G401 (cell line): ENCODE measurements around the gene INO80B. TPM values are rescaled to one million over a fixed set of nuclear protein-coding genes. Genes with fewer than 3 reads are reported as not detected.
"Not testable (repeated sequence)": the region's sequence is repeated elsewhere in the genome, so short reads cannot be mapped to it uniquely, and the experiment has no call there.

Source experiments
- DNase-seq: peaks from one replicate; pipeline ENCODE4 v3.0.0-alpha.2; 2015; ENCODE audit warnings: low spot score
- in situ Hi-C: cut with HindIII; loops from 2 replicates; pipeline ENCODE4 v1.10.0; 2016; ENCODE audit warnings: low sequenced_read_pairs, mixed read lengths
- total RNA-seq: library from RNA; depleted of rRNA; stranded (reverse); fragments of >200 nt; shearing (Covaris generic); gene quantifications from 2 replicates; pipeline ENCODE4 v1.2.3, GENCODE V29; 2014; rRNA removed

Gene INO80B
- total RNA-seq = 7.8 and 15.7 TPM in 2 replicates

DNA sequence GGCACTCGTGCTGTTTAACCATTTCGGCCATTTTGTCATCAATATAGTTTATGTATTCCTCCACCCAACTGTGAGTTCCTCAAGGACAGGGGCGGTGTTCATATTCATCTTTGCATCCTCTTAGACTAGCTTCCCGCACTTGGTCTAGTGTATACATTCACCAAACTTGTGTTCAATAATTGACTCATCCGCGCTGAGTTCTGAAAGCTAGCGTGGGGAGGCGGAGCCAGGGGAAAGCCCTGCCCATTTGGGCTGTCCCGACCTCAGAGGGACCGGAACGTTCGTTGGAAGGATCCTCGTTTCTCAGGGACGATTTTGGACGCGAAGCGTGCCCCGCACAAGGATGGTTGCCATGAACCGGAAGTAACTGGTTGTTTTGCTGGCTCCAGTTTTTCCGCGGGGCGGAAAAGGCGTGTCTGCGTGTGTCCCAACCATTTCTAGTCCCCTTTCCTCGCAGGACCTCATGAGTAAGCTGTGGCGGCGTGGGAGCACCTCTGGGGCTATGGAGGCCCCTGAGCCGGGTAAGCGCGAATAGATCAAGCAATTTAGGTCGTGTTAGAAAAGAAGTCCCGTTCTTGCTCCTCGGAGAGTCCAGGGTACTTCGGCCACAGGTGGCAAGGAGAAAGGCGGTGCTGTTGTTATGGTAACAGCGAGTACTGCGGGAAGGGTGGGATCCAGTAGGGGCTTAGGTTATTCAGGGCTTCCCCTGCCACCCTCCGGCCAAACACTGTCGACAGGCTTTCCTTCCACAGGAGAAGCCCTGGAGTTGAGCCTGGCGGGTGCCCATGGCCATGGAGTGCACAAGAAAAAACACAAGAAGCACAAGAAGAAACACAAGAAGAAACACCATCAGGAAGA, at the start of gene INO80B:
Gene INO80B, plus strand, starts transcription at position 434 of the 858 bp plus-strand sequence. Its CDS starts 30 bp downstream, at position 464.
- DNase-seq = peak; percentile 97
- in situ Hi-C loops = no loop called here

DNA sequence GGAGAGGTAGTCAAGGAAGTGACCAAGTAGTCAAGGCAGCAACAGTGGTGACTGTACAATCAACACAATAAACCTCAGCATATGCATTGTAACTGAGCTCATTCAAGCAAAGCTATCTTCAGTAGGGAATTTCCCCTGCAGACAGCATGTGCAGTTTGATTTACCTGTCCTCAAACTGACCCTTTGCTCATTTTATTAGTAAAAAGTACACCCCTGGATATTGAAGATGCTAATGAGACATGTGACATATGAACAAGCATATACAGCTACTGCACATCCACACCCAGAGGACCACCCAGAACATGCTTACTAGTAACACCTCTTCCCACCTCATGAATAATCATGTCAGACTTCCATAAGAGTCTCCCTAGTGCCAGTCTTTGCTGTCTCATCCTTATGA, 48.9 kb upstream of the INO80B start:
- in situ Hi-C loops = no loop called here
- no peak for DNase-seq

DNA sequence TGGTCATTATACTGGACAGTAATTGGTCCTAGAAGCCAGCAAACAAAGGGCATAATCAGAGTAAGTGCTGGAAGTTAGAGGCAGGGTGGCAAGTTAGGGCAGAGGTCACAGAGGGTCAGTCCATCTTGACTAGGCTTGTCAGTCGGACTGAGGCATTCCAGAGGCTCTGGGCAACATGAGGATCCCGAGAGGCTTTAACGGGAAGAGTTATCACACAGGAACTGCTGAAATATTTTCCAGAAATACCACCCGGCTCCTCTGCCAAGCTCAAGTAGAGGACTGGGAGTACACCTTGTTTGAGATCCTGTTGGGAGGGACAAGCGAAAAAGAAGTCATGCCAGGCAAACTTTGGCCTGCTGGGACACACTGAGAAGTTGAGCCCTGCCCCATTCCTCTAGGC, 47.2 kb upstream of the INO80B start:
- no peak for DNase-seq
- in situ Hi-C loops = no loop called here

- DNase-seq = no peak
- in situ Hi-C loops = no loop called here
These were observed 41.7 kb upstream of the INO80B start for GRCh38 chr2:74413001-74413698.

DNA sequence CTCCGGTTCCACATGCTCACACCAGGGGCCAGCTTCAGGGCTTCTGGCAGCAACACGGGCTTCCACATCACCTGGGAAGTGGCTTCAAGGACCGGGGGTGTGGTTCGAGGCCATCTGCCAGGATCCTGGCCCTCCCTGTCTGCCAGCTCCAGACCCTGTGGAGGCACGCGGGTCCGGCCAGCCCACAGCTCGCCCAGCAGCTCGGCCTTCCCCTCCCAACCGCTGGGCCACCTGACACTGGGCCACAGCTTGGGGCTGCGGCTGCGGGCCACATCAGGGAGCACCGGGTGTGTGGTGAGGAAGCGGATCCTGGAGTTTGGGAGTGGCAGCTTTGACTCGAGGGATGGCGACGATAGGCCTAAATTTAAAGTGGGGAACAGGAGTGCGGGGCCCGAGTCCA, 40.4 kb upstream of the INO80B start:
- no peak for DNase-seq

DNA sequence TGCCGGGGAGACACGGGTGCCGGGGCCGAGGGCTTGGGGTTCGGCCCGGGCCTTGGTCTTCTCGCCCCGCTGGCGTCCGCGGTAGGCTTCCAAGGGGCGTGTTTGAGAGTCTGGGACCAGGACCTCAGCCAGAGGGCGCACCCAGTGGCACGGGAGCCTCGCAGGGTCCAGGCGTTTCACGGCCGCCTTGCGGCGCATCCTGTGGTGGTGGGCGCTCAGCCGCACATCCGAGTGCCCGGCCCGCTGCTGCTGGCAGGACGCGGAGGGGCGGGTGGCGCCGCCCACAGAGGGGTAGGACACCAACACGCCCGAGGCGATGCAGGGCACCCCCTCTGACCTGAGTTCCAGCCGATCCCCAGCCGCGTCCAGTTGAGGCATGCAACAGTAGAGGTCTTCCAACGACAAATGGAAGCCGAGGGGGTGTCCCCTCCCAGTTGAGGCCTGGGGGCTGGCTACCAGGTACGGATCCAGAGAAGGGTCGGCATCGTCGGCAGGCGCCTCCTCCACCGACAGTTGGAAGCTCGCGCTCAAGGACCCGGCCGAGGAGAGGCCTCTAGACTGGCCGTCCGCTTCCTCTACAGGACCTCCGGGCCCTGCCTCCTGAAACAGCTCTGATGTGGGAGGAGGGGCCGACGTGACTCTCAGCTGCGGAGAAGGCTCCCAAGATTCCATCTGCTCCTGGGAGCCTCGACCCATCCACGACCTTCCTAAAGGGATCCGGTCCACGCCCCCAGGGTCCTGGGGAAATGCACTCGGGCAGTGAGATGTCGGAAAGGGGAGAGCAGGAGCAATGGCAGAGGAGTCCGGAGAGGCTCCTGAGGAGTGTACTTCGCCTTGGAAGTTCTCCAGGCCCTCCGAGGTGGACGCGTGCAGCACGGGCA, 39.8 kb upstream of the INO80B start:
- in situ Hi-C loops = no loop called here
- DNase-seq = peak; percentile 73

More for the DNA sequence above, 40.4 kb upstream of the INO80B start:
- in situ Hi-C loops = no loop called here

- peak; percentile 38 for DNase-seq
- in situ Hi-C loops = no loop called here
These were observed 39.0 kb upstream of the INO80B start for GRCh38 chr2:74415762-74416395.

DNA sequence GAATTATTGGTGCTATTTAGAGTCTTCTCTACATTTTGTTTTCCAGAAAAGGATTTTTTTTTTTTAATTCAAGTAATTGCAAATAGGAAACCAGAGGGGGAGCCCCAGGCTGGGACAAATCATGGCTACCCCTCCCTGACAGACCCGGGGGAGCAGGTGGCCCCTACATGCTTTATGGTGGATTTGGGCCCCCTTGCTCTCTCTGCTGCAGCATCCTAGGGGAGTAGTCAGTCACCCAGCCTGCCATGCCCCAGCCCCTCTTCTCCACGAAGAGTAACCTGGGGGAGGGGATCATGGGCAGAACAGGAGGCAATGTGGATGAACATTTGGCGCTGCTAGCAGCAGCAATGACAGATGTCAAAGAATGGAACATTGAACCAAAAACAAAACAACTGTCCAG, 38.1 kb upstream of the INO80B start:
- DNase-seq = no peak
- in situ Hi-C loops = no loop called here

GRCh38 chr2:74417197-74417596, 37.7 kb upstream of the INO80B start:
- in situ Hi-C loops = no loop called here
- no peak for DNase-seq

GRCh38 chr2:74417763-74418162, 37.1 kb upstream of the INO80B start:
- no peak for DNase-seq
- in situ Hi-C loops = no loop called here

GRCh38 chr2:74418312-74418711, 36.6 kb upstream of the INO80B start:
- in situ Hi-C loops = no loop called here
- no peak for DNase-seq

DNA sequence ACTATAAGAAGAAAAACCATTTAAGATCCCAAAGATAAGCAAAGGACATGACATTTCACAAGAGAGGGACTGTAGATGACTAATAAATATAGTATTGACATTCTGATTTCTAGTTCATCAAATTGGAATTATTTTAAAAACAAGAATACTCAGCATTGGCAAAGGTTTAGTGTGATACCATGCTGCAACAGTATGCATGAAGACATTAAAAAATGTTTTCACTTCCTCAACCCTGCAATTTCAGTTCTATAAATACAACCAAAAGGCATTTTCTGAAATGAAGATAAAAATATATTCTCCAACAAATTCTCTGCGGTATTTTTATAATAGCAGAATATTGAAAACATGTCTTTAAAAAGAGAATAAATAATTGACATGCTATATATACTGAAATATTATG, 35.5 kb upstream of the INO80B start:
- in situ Hi-C loops = no loop called here
- no peak for DNase-seq

GRCh38 chr2:74420006-74420405, 34.9 kb upstream of the INO80B start:
- DNase-seq = no peak
- in situ Hi-C loops = no loop called here

- DNase-seq, in situ Hi-C loops: not testable (repeated sequence)
These were observed 34.3 kb upstream of the INO80B start for GRCh38 chr2:74420443-74421103.

- DNase-seq = peak; percentile 94
- in situ Hi-C loops = no loop called here
These were observed 33.5 kb upstream of the INO80B start, which contains the start of the genes C2orf81 and WDR54 for GRCh38 chr2:74421221-74421870. Gene C2orf81 (minus strand): TSS chr2:74421619. CDS start chr2:74421560, 59 bp downstream. Gene WDR54 (plus strand): TSS chr2:74421730. CDS start chr2:74422154, 424 bp downstream.

- in situ Hi-C loops = no loop called here
- DNase-seq = no peak
These were observed 31.4 kb upstream of the INO80B start for GRCh38 chr2:74423231-74424095.
